ENCODE results near the gene IHH. TPM values are rescaled to one million over a fixed set of nuclear protein-coding genes. Genes with fewer than 3 reads are reported as not detected.

The IHH gene
- total RNA-seq, 2 experiments from 2014 or later = 0.10 TPM; not detected in 1

DNA sequence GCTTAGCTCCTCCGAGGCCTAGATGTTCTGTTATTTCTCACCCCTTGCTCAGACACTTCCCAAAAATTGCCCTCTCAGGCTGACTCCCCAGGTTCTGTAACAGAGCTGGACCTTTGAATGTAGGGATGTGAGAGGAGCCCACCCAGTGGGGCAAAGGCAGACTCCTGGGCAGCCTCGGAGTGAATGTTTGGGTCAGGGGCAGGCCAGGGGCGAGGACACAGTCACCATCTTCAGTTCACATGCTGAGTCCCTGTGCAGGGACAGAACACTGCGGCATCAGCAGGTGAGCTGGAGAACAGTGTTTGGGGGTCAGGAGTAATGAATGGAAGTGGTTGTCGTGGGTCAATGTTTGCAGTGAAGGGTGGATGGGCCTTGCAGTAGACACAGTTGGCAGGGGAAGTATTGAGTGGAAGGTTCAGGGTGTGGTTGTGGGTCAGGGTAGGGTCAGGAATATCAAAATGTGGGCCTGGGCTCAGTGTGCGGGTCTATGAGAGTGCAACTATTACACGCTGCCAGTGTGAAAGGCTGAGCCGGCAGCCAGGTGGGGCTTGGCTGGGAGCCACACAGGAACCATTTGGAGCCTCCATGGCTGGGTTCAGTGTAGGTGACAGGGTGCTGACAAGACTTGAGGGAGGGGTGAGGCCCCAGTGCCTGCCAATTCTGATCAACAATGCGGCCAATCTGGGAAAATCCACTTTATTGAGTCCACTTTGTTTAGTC lies 4.4 kb downstream of the IHH start:
- no peaks in the 10 kb centered on the region for H3K36me3 Mint-ChIP-seq

DNA sequence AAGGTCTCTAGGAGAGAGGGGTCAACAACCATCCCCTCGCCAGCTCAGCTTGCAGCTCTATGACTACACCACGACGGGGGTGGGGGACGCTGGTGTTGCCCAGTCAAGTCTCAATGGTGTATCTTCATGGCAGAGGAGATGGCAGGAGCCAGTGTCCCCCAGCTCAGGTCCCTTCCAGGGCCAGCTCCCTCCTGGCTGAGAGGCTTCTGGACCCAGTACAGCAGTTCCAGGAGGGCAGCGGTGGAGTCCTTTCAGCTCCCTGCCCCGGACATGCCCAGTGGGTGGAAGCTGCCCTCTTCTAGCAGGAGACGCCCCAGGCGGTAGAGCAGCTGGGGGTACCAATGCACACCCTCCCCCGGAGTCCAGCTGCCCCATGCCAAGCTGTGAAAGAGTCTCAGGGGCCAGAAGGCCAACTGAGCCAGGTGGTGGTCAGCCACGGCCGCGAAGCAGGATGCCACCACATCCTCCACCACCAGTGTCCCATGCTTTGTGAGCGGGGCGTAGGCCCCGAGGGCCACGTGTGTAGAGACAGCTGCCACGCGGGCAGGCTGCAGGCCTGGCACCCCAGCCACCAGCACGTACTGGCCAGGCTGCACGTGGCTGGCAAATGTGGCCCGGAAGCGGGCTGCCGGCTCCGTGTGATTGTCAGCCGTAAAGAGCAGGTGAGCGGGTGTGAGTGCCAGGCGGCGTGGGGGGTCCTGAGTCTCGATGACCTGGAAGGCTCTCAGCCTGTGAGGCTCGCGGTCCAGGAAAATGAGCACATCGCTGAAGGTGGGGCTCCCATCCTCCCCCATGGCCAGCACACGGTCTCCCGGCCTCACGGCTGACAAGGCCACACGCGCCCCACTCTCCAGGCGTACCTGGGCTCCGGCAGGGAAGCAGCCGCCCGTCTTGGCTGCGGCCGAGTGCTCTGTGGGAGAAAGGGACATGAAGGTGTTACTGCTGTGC lies 5.5 kb downstream of the IHH start:
- Mint-ChIP-seq H3K4me3 (no peak overlapping the region), H3K27ac (no peak overlapping the region), H3K27me3 (peaks cover 49% of the 10 kb centered on the region), H3K9me3 (no peaks in the 10 kb centered on the region), H3K36me3 (no peaks in the 10 kb centered on the region), H3K4me1 (ENCODE audit: low read depth) (peaks cover 22% of the 10 kb centered on the region)
- no peak for DNase-seq
- ChIA-PET POLR2A (no interaction called here), CTCF (interaction anchor here (0.6 to 12.3 kb wide), 8 partner anchors 17 to 924 kb away, joined by 3 to 238 read pairs (median 4); no protein-coding TSS in a partner anchor)
- intact Hi-C loops (cut with micrococcal nuclease) = loop anchor here (5.0 kb wide), 2 partner anchors 73 to 242 kb away; no protein-coding TSS in a partner anchor

More for the DNA sequence above, 4.4 kb downstream of the IHH start:
- Mint-ChIP-seq H3K4me1 (ENCODE audit: low read depth) (peaks cover 23% of the 10 kb centered on the region), H3K4me3 (no peak overlapping the region), H3K27ac (no peak overlapping the region), H3K27me3 (peaks cover 49% of the 10 kb centered on the region), H3K9me3 (no peaks in the 10 kb centered on the region)
- DNase-seq = no peak
- ChIA-PET CTCF (interaction anchor here (0.5 to 12.3 kb wide), 6 partner anchors 16 to 244 kb away, joined by 3 to 238 read pairs (median 4); no protein-coding TSS in a partner anchor), POLR2A (no interaction called here)
- intact Hi-C loops (cut with micrococcal nuclease) = loop anchor here (5.0 kb wide), 2 partner anchors 74 to 241 kb away; no protein-coding TSS in a partner anchor

DNA sequence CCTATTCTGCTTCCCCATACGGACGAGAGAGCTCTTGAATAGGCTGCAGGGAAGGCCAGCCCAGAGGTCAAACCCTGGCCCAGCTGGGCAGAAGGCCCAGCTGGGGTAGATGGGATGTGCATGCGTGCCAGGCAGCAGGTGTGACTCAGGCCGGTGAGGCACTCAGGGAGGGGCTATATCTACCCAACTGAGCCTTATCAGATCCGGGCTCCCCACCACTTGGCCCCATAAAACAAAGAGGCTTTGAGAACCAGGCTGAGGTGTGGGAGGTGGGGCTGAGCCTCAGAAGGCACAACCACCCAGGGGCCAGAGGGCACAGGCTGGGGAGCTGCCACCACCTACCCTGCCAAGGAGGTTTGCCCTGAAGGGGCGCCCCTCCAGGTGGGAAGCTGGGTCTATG lies 11.4 kb downstream of the IHH start:
- intact Hi-C loops (cut with micrococcal nuclease) = no loop called here
- DNase-seq = no peak
- Mint-ChIP-seq H3K36me3 (no peaks in the 10 kb centered on the region), H3K4me3 (no peak overlapping the region), H3K9me3 (no peaks in the 10 kb centered on the region), H3K4me1 (ENCODE audit: low read depth) (no peaks in the 10 kb centered on the region), H3K27ac (no peak overlapping the region), H3K27me3 (peaks cover 37% of the 10 kb centered on the region)
- ChIA-PET POLR2A (no interaction called here), CTCF (interaction anchor here (0.8 to 2.0 kb wide), 2 partner anchors 55 to 105 kb away, joined by 3 to 5 read pairs; no protein-coding TSS in a partner anchor)

DNA sequence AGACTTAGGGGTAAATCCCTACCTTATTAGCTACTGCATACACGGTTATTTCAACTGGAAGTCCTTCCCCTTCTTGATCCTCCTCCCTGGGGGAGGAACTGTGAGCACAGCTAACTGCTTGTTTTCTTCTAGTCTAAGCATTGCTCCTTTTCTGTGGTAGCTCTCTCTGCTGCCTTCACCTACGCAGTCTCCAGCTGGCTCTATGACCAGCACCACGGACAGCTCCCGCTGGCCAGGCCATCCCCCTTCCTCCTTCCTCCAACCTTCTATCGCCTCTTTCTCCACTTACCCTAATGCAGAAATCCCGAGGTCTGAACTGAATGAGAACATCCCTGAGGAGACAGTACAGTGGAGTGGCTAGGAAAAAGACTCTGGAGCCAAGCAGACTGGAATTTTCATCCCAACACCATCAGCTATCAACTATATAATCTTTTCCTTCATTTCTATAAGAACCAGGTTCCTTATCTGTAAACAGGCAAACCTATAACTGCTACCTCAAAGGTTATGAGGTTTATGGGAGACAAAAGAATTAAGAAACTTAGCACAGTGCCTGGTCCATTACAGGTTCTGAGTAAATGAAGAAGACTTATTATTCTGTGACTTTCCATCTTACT lies 14.7 kb downstream of the IHH start:
- DNase-seq = peak; percentile 37
- Mint-ChIP-seq H3K27me3 (peaks cover 43% of the 10 kb centered on the region), H3K4me1 (ENCODE audit: low read depth) (peaks cover 8% of the 10 kb centered on the region), H3K4me3 (no peak overlapping the region), H3K36me3 (no peaks in the 10 kb centered on the region), H3K9me3 (no peaks in the 10 kb centered on the region), H3K27ac (no peak overlapping the region)
- intact Hi-C loops (cut with micrococcal nuclease) = no loop called here
- ChIA-PET CTCF (interaction anchor here (0.6 to 2.6 kb wide), 7 partner anchors 12 to 82 kb away, joined by 3 to 10 read pairs (median 5); no protein-coding TSS in a partner anchor), POLR2A (interaction anchor here (0.5 kb wide), 1 partner anchor 211 kb away, joined by 4 read pairs; no protein-coding TSS in a partner anchor)

DNA sequence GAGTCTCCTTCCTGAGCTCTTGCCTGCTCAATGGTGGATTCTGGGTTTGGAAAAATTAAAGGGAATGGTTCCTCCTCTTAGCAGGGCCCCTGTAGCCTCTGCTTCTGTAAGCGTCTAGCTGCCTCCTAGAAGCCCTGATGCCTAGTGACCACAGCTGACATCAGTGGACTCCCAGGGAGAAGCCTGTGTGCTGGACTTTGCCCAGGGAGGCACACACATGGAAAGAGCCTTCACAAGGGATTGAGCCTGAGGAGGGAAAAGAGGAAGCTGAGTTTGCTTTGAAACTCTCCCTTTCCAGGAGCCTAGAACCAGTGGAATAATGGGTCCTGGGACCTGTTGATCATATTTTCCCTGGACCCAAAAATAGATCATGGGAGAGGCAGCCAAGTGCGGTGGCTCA lies 18.0 kb downstream of the IHH start:
- Mint-ChIP-seq H3K4me1 (ENCODE audit: low read depth) (peaks cover 10% of the 10 kb centered on the region), H3K27me3 (peaks cover 43% of the 10 kb centered on the region), H3K27ac (no peak overlapping the region), H3K4me3 (no peak overlapping the region), H3K36me3 (no peaks in the 10 kb centered on the region), H3K9me3 (no peaks in the 10 kb centered on the region)
- DNase-seq = no peak
- CTCF ChIA-PET = interaction anchor here (0.7 to 4.0 kb wide), 6 partner anchors 10 to 113 kb away, joined by 3 to 22 read pairs (median 4); no protein-coding TSS in a partner anchor
- POLR2A ChIA-PET = no interaction called here
- intact Hi-C loops (cut with micrococcal nuclease) = no loop called here

DNA sequence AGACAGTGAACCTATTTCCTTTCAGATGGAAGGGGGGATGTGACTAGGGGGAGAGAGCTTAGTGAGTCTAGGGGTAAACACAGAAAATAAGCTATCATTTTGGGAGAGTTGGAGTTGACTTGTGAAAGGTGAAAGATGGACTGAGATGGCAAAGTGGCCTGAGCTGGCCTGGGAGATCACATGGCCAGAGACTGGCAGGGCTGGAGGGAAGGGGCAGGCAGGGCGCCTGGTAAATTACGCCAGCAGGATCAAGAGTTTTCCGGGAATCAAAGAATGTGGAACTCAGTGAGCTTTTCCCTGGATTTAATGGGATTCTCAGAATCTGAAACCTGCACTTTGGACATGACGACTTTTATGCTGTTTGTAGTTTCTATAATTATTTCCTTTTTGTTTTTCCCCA lies 18.6 kb downstream of the IHH start:
- no peak overlapping the region for H3K4me3 Mint-ChIP-seq
- peaks cover 43% of the 10 kb centered on the region for H3K27me3 Mint-ChIP-seq
- H3K9me3 Mint-ChIP-seq = no peaks in the 10 kb centered on the region
- peaks cover 10% of the 10 kb centered on the region for H3K4me1 Mint-ChIP-seq (ENCODE audit: low read depth)
- no peaks in the 10 kb centered on the region for H3K36me3 Mint-ChIP-seq
- intact Hi-C loops (cut with micrococcal nuclease) = no loop called here
- DNase-seq = no peak
- H3K27ac Mint-ChIP-seq = no peak overlapping the region
- ChIA-PET CTCF (interaction anchor here (0.7 to 4.0 kb wide), 8 partner anchors 10 to 114 kb away, joined by 3 to 22 read pairs (median 4); no protein-coding TSS in a partner anchor), POLR2A (no interaction called here)

DNA sequence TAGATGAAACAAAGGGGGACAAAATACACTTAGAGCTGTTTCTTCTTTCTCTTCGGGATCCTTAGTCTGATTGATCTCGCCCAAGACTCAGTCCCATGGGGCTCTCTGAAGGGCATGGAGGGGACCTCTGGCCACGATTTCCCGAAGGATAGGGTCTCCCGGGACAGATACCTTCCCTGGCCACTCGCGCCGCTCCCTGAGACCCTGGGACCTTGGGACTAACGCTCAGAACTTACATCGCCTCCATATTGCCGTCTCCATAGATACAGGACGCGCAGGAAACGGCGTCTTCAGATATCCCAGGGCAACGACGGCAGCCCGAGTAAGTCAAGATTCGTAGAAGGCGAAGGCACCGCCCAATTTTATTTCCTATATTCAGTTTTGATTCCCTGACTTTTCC lies 19.5 kb downstream of the IHH start, which contains the start of gene CFAP65:
CFAP65 (minus strand) TSS at position 265 of the 400 bp plus-strand sequence. CDS start 2,468 bp downstream, outside the sequence.
- Mint-ChIP-seq H3K9me3 (no peaks in the 10 kb centered on the region), H3K36me3 (no peaks in the 10 kb centered on the region), H3K27ac (no peak within 1 kb of the TSS), H3K27me3 (peaks cover 38% of the 10 kb centered on the region), H3K4me1 (ENCODE audit: low read depth) (peaks cover 10% of the 10 kb centered on the region), H3K4me3 (peak within 1 kb of the TSS; percentile 55)
- ChIA-PET POLR2A (no interaction called here), CTCF (interaction anchor here (0.8 to 4.0 kb wide), 8 partner anchors 12 to 115 kb away, joined by 3 to 22 read pairs (median 4); no protein-coding TSS in a partner anchor)
- intact Hi-C loops (cut with micrococcal nuclease) = no loop called here
- DNase-seq = peak; percentile 52

DNA sequence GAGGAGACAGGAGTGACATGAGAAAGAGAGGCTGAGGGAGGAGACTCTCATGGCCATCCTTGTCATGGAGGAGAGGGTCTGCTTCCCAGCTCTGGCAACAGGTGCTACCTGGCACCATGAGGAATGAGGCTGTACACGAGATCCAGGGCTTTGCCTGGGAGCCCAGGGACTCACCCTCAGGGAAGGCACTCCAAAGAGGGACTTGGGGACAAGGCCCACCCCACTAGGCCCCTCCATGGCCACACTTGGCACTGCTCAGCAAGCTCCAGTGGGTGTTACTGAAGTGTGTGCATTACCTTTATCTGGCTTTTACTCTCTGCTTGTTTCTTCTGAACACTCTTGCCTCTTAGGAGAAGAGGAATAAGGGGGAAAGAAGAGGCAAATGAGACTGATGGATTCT lies 22.1 kb downstream of the IHH start:
- H3K4me3 Mint-ChIP-seq = no peak overlapping the region
- H3K27ac Mint-ChIP-seq = no peak overlapping the region
- peaks cover 35% of the 10 kb centered on the region for H3K27me3 Mint-ChIP-seq
- POLR2A ChIA-PET = no interaction called here
- H3K4me1 Mint-ChIP-seq (ENCODE audit: low read depth) = peaks cover 10% of the 10 kb centered on the region
- no peaks in the 10 kb centered on the region for H3K36me3 Mint-ChIP-seq
- DNase-seq = no peak
- CTCF ChIA-PET = interaction anchor here (0.9 to 3.1 kb wide), 2 partner anchors 9 to 44 kb away, joined by 3 to 15 read pairs; no protein-coding TSS in a partner anchor
- intact Hi-C loops (cut with micrococcal nuclease) = no loop called here
- H3K9me3 Mint-ChIP-seq = no peaks in the 10 kb centered on the region

DNA sequence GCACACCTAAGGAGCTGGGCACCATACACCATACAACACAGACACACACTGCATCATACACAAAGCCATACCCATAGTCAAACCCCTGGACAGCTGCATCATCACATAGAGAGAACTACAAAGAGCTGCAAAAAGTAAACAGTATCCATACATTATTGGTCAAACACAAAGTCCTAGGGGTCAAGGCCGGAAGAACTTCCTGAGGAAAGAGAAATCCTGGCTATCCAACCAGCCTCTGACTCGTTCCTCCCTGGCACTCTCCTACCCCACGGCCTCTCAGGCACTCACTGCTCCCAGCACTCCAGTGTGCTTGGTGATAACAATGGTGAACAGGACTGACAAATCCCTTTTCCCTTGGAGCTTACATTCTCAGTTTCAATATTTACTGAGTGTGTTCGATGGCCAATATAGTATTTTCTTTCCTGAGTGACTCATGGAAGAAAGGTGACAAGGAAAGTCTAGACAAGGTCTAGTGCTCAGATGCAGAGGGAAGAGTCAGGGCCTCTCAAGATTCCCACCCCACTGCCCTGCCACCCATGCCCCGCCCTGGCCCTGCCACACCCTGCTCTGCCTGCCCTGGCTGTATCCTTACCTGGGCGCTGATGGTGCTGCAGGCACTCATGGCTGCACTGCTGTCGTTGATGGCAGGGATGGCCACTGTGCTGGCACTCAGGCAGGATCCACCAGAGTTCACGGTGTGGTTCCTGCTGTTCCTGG lies 22.8 kb downstream of the IHH start:
- H3K27ac Mint-ChIP-seq = no peak overlapping the region
- intact Hi-C loops (cut with micrococcal nuclease) = no loop called here
- ChIA-PET CTCF (interaction anchor here (0.9 to 3.1 kb wide), 2 partner anchors 8 to 43 kb away, joined by 3 to 15 read pairs; no protein-coding TSS in a partner anchor), POLR2A (no interaction called here)
- no peak overlapping the region for H3K4me3 Mint-ChIP-seq
- no peaks in the 10 kb centered on the region for H3K9me3 Mint-ChIP-seq
- no peak for DNase-seq
- peaks cover 35% of the 10 kb centered on the region for H3K27me3 Mint-ChIP-seq
- H3K4me1 Mint-ChIP-seq (ENCODE audit: low read depth) = peaks cover 10% of the 10 kb centered on the region
- H3K36me3 Mint-ChIP-seq = no peaks in the 10 kb centered on the region

DNA sequence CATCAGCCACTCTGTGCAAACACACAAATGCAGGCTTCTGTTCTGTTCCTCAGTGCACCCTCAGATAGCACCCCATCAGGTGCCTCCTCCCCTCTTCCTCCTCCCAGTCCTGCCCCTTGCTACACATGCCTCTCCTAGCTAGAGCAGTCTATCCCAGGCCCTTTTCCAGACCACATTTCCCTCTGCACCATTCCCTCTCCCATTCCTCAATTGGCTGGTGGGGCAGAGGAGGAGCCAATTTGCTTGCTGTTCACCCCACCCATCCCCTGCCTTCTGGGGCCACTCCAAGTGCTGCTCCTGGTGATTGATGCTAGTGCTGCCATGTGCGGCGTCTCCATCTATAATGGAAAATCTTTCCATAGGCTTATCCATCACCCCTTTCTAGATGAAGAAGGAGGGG lies 24.8 kb downstream of the IHH start:
- intact Hi-C loops (cut with micrococcal nuclease) = no loop called here
- no peaks in the 10 kb centered on the region for H3K36me3 Mint-ChIP-seq
- ChIA-PET POLR2A (no interaction called here), CTCF (no interaction called here)
- H3K4me1 Mint-ChIP-seq (ENCODE audit: low read depth) = peaks cover under 1% of the 10 kb centered on the region
- H3K27me3 Mint-ChIP-seq = peaks cover 32% of the 10 kb centered on the region
- no peak overlapping the region for H3K4me3 Mint-ChIP-seq
- DNase-seq = no peak
- H3K9me3 Mint-ChIP-seq = no peaks in the 10 kb centered on the region
- H3K27ac Mint-ChIP-seq = no peak overlapping the region

DNA sequence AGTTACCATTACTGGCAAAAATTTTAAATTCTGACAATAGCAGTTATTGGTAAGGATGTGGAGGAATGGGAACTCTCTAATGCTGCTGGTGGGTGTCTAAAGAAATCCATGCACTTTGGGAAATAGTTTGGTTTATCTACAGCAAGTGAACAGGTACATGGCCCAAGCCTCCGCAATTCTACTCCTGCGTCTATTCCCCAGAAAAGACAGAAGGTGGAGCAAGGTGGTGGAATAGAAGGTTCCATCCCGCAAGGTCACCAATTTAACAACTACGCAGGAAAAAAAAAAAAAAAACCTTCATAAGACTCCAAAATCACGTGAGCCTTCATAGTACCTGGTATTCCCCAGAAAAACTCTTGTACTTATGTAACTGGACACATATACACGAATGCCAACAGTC lies 25.9 kb downstream of the IHH start:
- CTCF ChIA-PET = no interaction called here
- peaks cover 30% of the 10 kb centered on the region for H3K27me3 Mint-ChIP-seq
- intact Hi-C loops (cut with micrococcal nuclease) = no loop called here

More for the DNA sequence above, 25.9 kb downstream of the IHH start:
- H3K9me3 Mint-ChIP-seq = no peaks in the 10 kb centered on the region
- H3K4me1 Mint-ChIP-seq (ENCODE audit: low read depth) = no peaks in the 10 kb centered on the region
- no peak overlapping the region for H3K4me3 Mint-ChIP-seq
- DNase-seq = no peak
- H3K36me3 Mint-ChIP-seq = no peaks in the 10 kb centered on the region
- POLR2A ChIA-PET = interaction anchor here (0.6 kb wide), 1 partner anchor 47 kb away, joined by 4 read pairs; no protein-coding TSS in a partner anchor
- no peak overlapping the region for H3K27ac Mint-ChIP-seq

Data from activated CD4-positive, alpha-beta memory T cell treated with anti-CD3 and anti-CD28 coated beads for 36 hours (primary cell).